SK-N-DZ (cell line): ENCODE measurements around the gene KIF20A.
"Not testable (repeated sequence)": the region's sequence is repeated elsewhere in the genome, so short reads cannot be mapped to it uniquely, and the experiment has no call there.

Experiments
- DNase-seq: peaks from one replicate; pipeline ENCODE4 v3.0.0-alpha.2; 2015; ENCODE audit warnings: low spot score

Gene KIF20A

GRCh38 chr5:138182808-138183207 lies 3.9 kb downstream of the KIF20A start:
- DNase-seq, result no peak

GRCh38 chr5:138186002-138186447 lies 7.1 kb downstream of the KIF20A start:
- DNase-seq, result no peak

- no peak for DNase-seq
Measured at GRCh38 chr5:138188626-138189025, 9.7 kb downstream of the KIF20A start.

- no peak for DNase-seq
Measured at GRCh38 chr5:138192826-138193225, 13.9 kb downstream of the KIF20A start.

GRCh38 chr5:138193859-138194258 lies 14.9 kb downstream of the KIF20A start:
- DNase-seq, result not testable (repeated sequence)

- no peak for DNase-seq
Measured at GRCh38 chr5:138210985-138211384, 32.1 kb downstream of the KIF20A start.

- DNase-seq, result no peak
Measured at GRCh38 chr5:138212828-138213160, 33.9 kb downstream of the KIF20A start.

- DNase-seq, result peak; percentile 99
Measured at GRCh38 chr5:138213161-138214029, 34.5 kb downstream of the KIF20A start, which contains the start of gene CDC23. TSS of gene CDC23 (minus strand) at chr5:138213323. CDS start at chr5:138213312, 11 bp downstream.

- no peak for DNase-seq
Measured at GRCh38 chr5:138216799-138217198, 37.9 kb downstream of the KIF20A start.

GRCh38 chr5:138223532-138223931 lies 44.6 kb downstream of the KIF20A start:
- no peak for DNase-seq

- no peak for DNase-seq
Measured at GRCh38 chr5:138224712-138225111, 45.8 kb downstream of the KIF20A start.

- DNase-seq, result no peak
Measured at GRCh38 chr5:138226910-138227309, 48.0 kb downstream of the KIF20A start.

- DNase-seq, result no peak
Measured at GRCh38 chr5:138229387-138229786, 50.5 kb downstream of the KIF20A start.

GRCh38 chr5:138230261-138230660 lies 51.3 kb downstream of the KIF20A start:
- DNase-seq, result peak; percentile 61

GRCh38 chr5:138230981-138231589 lies 52.2 kb downstream of the KIF20A start:
- no peak for DNase-seq

- DNase-seq, result no peak
Measured at GRCh38 chr5:138233280-138233679, 54.4 kb downstream of the KIF20A start.

- no peak for DNase-seq
Measured at GRCh38 chr5:138234651-138235050, 55.7 kb downstream of the KIF20A start.
